Karpas-422 (cell line): Measurements from ENCODE around the gene KRTAP12-2. TPM values are rescaled to one million over a fixed set of nuclear protein-coding genes. Genes with fewer than 3 reads are reported as not detected.

ENCODE experiments used
- DNase-seq: peaks from one replicate; pipeline ENCODE4 v3.0.0-alpha.2; 2015
- H2AFZ ChIP-seq: fragments of 200-600 bp; sonication (generic); 2 replicates; pipeline ENCODE4 v1.6.1; 2014; ENCODE audit warnings: antibody characterized with exemption, low read length, mixed read lengths
- H3K27ac ChIP-seq: fragments of 200-600 bp; sonication (generic); 2 replicates; pipeline ENCODE4 v1.5.1; 2014; ENCODE audit warnings: mild to moderate bottlenecking, low read length, moderate library complexity
- H3K27me3 ChIP-seq: fragments of 200-600 bp; sonication (generic); 2 replicates; pipeline ENCODE4 v1.6.1; 2014; ENCODE audit warnings: low read length, mixed read lengths
- H3K36me3 ChIP-seq: fragments of 200-600 bp; sonication (generic); 2 replicates; pipeline ENCODE4 v1.6.1; 2014; ENCODE audit warnings: low read length, mixed read lengths; ENCODE audit not compliant: insufficient read depth
- H3K4me1 ChIP-seq: fragments of 200-600 bp; sonication (generic); 2 replicates; pipeline ENCODE4 v1.6.1; 2014; ENCODE audit warnings: mild to moderate bottlenecking, low read length, mixed read lengths
- H3K4me2 ChIP-seq: fragments of 200-600 bp; sonication (generic); 2 replicates; pipeline ENCODE4 v1.6.1; 2014; ENCODE audit warnings: low read length, low read depth, mild to moderate bottlenecking; ENCODE audit not compliant: poor library complexity, severe bottlenecking
- H3K4me3 ChIP-seq: fragments of 200-600 bp; sonication (generic); 2 replicates; pipeline ENCODE4 v1.5.1; 2014; ENCODE audit warnings: mild to moderate bottlenecking, antibody characterized with exemption, low read length, mixed read lengths
- H3K79me2 ChIP-seq: fragments of 200-600 bp; sonication (generic); 2 replicates; pipeline ENCODE4 v1.6.1; 2014; ENCODE audit warnings: mild to moderate bottlenecking, low read length, mixed read lengths
- H3K9ac ChIP-seq: fragments of 200-600 bp; sonication (generic); 2 replicates; pipeline ENCODE4 v1.6.0; 2014; ENCODE audit warnings: low read length
- H3K9me2 ChIP-seq: fragments of 200-600 bp; sonication (generic), shearing (Covaris generic); replicated peaks from 2 replicates; pipeline ENCODE4 v1.6.0; 2014; ENCODE audit warnings: mild to moderate bottlenecking, low read length, moderate library complexity; ENCODE audit not compliant: insufficient read depth
- H3K9me3 ChIP-seq: fragments of 300-700, 200-600 bp; sonication (generic); 2 replicates; pipeline ENCODE4 v1.6.1; 2014; ENCODE audit warnings: low read length, mixed read lengths
- H4K20me1 ChIP-seq: fragments of 200-600 bp; sonication (generic); 2 replicates; pipeline ENCODE4 v1.6.1; 2014; ENCODE audit warnings: mild to moderate bottlenecking, antibody characterized with exemption, low read length, low read depth; ENCODE audit not compliant: insufficient read depth
- total RNA-seq: library from RNA; depleted of rRNA; stranded (reverse); fragments of >200 nt; shearing (Covaris generic); gene quantifications from 2 replicates; pipeline ENCODE4 v1.2.3, GENCODE V29; 2014; ENCODE audit warnings: low replicate concordance

The KRTAP12-2 gene
- total RNA-seq, 1 experiment from 2014 or later = not detected

GRCh38 chr21:44710294-44710665 is 43.6 kb upstream of the KRTAP12-2 start:
- Histone ChIP-seq H3K27me3 (no peaks in the 10 kb centered on the region), H3K79me2 (no peaks in the 10 kb centered on the region)

GRCh38 chr21:44709426-44710293 is 42.9 kb upstream of the KRTAP12-2 start:
- Histone ChIP-seq H3K4me1 (0 out of 2 replicates have a peak, but pooled peaks cover 2% of the 10 kb centered on the region), H3K27ac (no peak overlapping the region), H3K9me3 (no peaks in the 10 kb centered on the region), H3K36me3 (no peaks in the 10 kb centered on the region), H2AFZ (no peak overlapping the region), H3K79me2 (no peaks in the 10 kb centered on the region), H3K4me2 (no peak overlapping the region), H3K9ac (no peak overlapping the region), H3K27me3 (no peaks in the 10 kb centered on the region), H3K9me2 (no peaks in the 10 kb centered on the region), H3K4me3 (no peak overlapping the region), H4K20me1 (no peaks in the 10 kb centered on the region)
- DNase-seq = no peak

More at GRCh38 chr21:44710294-44710665, 43.6 kb upstream of the KRTAP12-2 start:
- H3K36me3 ChIP-seq = no peaks in the 10 kb centered on the region
- no peak overlapping the region for H3K4me2 ChIP-seq
- no peak overlapping the region for H3K27ac ChIP-seq
- H3K4me3 ChIP-seq = no peak overlapping the region
- H3K9me3 ChIP-seq = no peaks in the 10 kb centered on the region
- H3K9ac ChIP-seq = no peak overlapping the region
- H3K4me1 ChIP-seq = 0 out of 2 replicates have a peak, but pooled peaks cover 2% of the 10 kb centered on the region
- no peak overlapping the region for H2AFZ ChIP-seq
- DNase-seq = no peak
- H4K20me1 ChIP-seq = no peaks in the 10 kb centered on the region
- no peaks in the 10 kb centered on the region for H3K9me2 ChIP-seq

GRCh38 chr21:44708866-44709425 is 42.2 kb upstream of the KRTAP12-2 start:
- no peak overlapping the region for H3K4me2 ChIP-seq
- H2AFZ ChIP-seq = no peak overlapping the region
- H3K4me3 ChIP-seq = no peak overlapping the region
- no peaks in the 10 kb centered on the region for H3K9me3 ChIP-seq
- H4K20me1 ChIP-seq = no peaks in the 10 kb centered on the region
- no peaks in the 10 kb centered on the region for H3K9me2 ChIP-seq
- 0 out of 2 replicates have a peak, but pooled peaks cover 2% of the 10 kb centered on the region for H3K4me1 ChIP-seq
- H3K79me2 ChIP-seq = no peaks in the 10 kb centered on the region
- no peak overlapping the region for H3K27ac ChIP-seq
- H3K36me3 ChIP-seq = no peaks in the 10 kb centered on the region
- no peak for DNase-seq
- H3K27me3 ChIP-seq = no peaks in the 10 kb centered on the region
- no peak overlapping the region for H3K9ac ChIP-seq

GRCh38 chr21:44708213-44708865 is 41.6 kb upstream of the KRTAP12-2 start:
- H3K36me3 ChIP-seq = no peaks in the 10 kb centered on the region
- no peaks in the 10 kb centered on the region for H4K20me1 ChIP-seq
- H3K4me3 ChIP-seq = no peak overlapping the region
- no peak for DNase-seq
- no peak overlapping the region for H3K27ac ChIP-seq
- H3K9me2 ChIP-seq = no peaks in the 10 kb centered on the region
- 0 out of 2 replicates have a peak, but pooled peaks cover 2% of the 10 kb centered on the region for H3K4me1 ChIP-seq
- no peaks in the 10 kb centered on the region for H3K79me2 ChIP-seq
- no peaks in the 10 kb centered on the region for H3K9me3 ChIP-seq
- no peak overlapping the region for H3K9ac ChIP-seq
- H2AFZ ChIP-seq = no peak overlapping the region
- no peak overlapping the region for H3K4me2 ChIP-seq
- H3K27me3 ChIP-seq = no peaks in the 10 kb centered on the region

GRCh38 chr21:44706706-44707581 is 40.2 kb upstream of the KRTAP12-2 start:
- no peaks in the 10 kb centered on the region for H3K9me2 ChIP-seq
- no peak for DNase-seq
- no peaks in the 10 kb centered on the region for H3K79me2 ChIP-seq
- H3K9me3 ChIP-seq = no peaks in the 10 kb centered on the region
- H3K27ac ChIP-seq = no peak overlapping the region
- no peaks in the 10 kb centered on the region for H4K20me1 ChIP-seq
- H3K4me1 ChIP-seq = no peaks in the 10 kb centered on the region
- no peak overlapping the region for H3K9ac ChIP-seq
- H3K4me3 ChIP-seq = no peak overlapping the region
- H3K27me3 ChIP-seq = no peaks in the 10 kb centered on the region
- H3K36me3 ChIP-seq = no peaks in the 10 kb centered on the region
- H2AFZ ChIP-seq = no peak overlapping the region
- H3K4me2 ChIP-seq = no peak overlapping the region

GRCh38 chr21:44706026-44706705 is 39.4 kb upstream of the KRTAP12-2 start:
- Histone ChIP-seq H3K36me3 (no peaks in the 10 kb centered on the region), H3K4me3 (no peak overlapping the region), H3K9me3 (no peaks in the 10 kb centered on the region), H3K79me2 (no peaks in the 10 kb centered on the region), H3K9me2 (no peaks in the 10 kb centered on the region), H3K9ac (no peak overlapping the region), H3K27me3 (no peaks in the 10 kb centered on the region), H4K20me1 (no peaks in the 10 kb centered on the region), H3K4me1 (no peaks in the 10 kb centered on the region), H3K4me2 (no peak overlapping the region), H2AFZ (no peak overlapping the region), H3K27ac (no peak overlapping the region)
- no peak for DNase-seq

- Histone ChIP-seq H3K27ac (no peak overlapping the region), H3K79me2 (no peaks in the 10 kb centered on the region), H3K9ac (no peak overlapping the region), H3K27me3 (no peaks in the 10 kb centered on the region), H2AFZ (no peak overlapping the region), H3K4me3 (no peak overlapping the region), H4K20me1 (no peaks in the 10 kb centered on the region), H3K9me3 (no peaks in the 10 kb centered on the region), H3K36me3 (no peaks in the 10 kb centered on the region), H3K4me1 (no peaks in the 10 kb centered on the region), H3K9me2 (no peaks in the 10 kb centered on the region), H3K4me2 (no peak overlapping the region)
- DNase-seq = no peak
Observed at GRCh38 chr21:44704636-44705001, 37.9 kb upstream of the KRTAP12-2 start.
